WTC11 (cell line): ENCODE data around the gene CA10. TPM values are rescaled to one million over a fixed set of nuclear protein-coding genes. Genes with fewer than 3 reads are reported as not detected.

Source experiments
- ATAC-seq: fragments of 200-7000 bp; cut with Tn5 transposase; 2 replicates; pipeline ENCODE4 v1.10.0; 2021; ENCODE audit warnings: mild to moderate bottlenecking, moderate library complexity
- CTCF ChIA-PET: fragments of 300-600 bp; sonication (Branson Sonifier 250); formaldehyde crosslinking; loops from one replicate; lab custom pipeline; 2021; ENCODE audit warnings: antibody characterized with exemption; lab: Charles Lee
- POLR2A ChIA-PET: fragments of 350-600 bp; sonication (Branson Sonifier 250); formaldehyde crosslinking; loops from one replicate; lab custom pipeline; 2021; ENCODE audit warnings: antibody characterized with exemption; lab: Charles Lee
- DNase-seq: peaks from one replicate; pipeline ENCODE4 v3.0.0; 2021; ENCODE audit warnings: low spot score
- H3K27ac Mint-ChIP-seq: 2 replicates; pipeline ENCODE4 v1.8.0; 2021; ENCODE audit warnings: mixed read lengths
- H3K27me3 Mint-ChIP-seq: 2 replicates; pipeline ENCODE4 v1.8.0; 2021; ENCODE audit warnings: low read depth, mild to moderate bottlenecking, moderate library complexity, mixed read lengths
- H3K36me3 Mint-ChIP-seq: 2 replicates; pipeline ENCODE4 v1.8.0; 2021; ENCODE audit warnings: mixed read lengths
- H3K4me1 Mint-ChIP-seq: 2 replicates; pipeline ENCODE4 v1.8.0; 2022; ENCODE audit warnings: mixed read lengths
- H3K4me3 Mint-ChIP-seq: 2 replicates; pipeline ENCODE4 v1.8.0; 2021; ENCODE audit warnings: mild to moderate bottlenecking, moderate library complexity, mixed read lengths
- H3K9me3 Mint-ChIP-seq: 2 replicates; pipeline ENCODE4 v1.8.0; 2021; ENCODE audit warnings: mixed read lengths
- ATF2 ChIP-seq: sonication (generic); formaldehyde crosslinking; IDR thresholded peaks from 2 replicates; pipeline ENCODE4 v1.8.1; 2022; ENCODE audit warnings: low read depth, missing genetic modification reagents, borderline replicate concordance
- ATF6 ChIP-seq: sonication (generic); formaldehyde crosslinking; IDR thresholded peaks from 2 replicates; pipeline ENCODE4 v1.8.1; 2023; ENCODE audit warnings: mild to moderate bottlenecking, missing genetic modification reagents
- ELF4 ChIP-seq: sonication (generic); formaldehyde crosslinking; IDR thresholded peaks from 2 replicates; pipeline ENCODE4 v1.8.1; 2022; ENCODE audit warnings: low read depth, mild to moderate bottlenecking, moderate library complexity, missing genetic modification reagents
- ERG ChIP-seq: fragments of 250-450 bp; sonication (Bioruptor Pico); IDR thresholded peaks from 2 replicates; pipeline ENCODE4 v1.8.0; 2021; ENCODE audit warnings: mild to moderate bottlenecking
- HMGA2 ChIP-seq: fragments of 250-450 bp; sonication (Bioruptor Pico); IDR thresholded peaks from 2 replicates; pipeline ENCODE4 v1.4.0; 2021; ENCODE audit warnings: mild to moderate bottlenecking, moderate library complexity
- IRF2 ChIP-seq: sonication (generic); formaldehyde crosslinking; IDR thresholded peaks from 2 replicates; pipeline ENCODE4 v1.8.0; 2022; ENCODE audit warnings: low read depth, missing genetic modification reagents, borderline replicate concordance
- JAZF1 ChIP-seq: fragments of 250-450 bp; sonication (Bioruptor Pico); IDR thresholded peaks from 2 replicates; pipeline ENCODE4 v1.9.0; 2021; ENCODE audit warnings: moderate library complexity, mild to moderate bottlenecking, inconsistent platforms
- JUN ChIP-seq: sonication (generic); formaldehyde crosslinking; IDR thresholded peaks from 2 replicates; pipeline ENCODE4 v1.8.0; 2023; ENCODE audit warnings: mild to moderate bottlenecking, missing genetic modification reagents
- MAX ChIP-seq: sonication (generic); formaldehyde crosslinking; IDR thresholded peaks from 2 replicates; pipeline ENCODE4 v1.8.0; 2022; ENCODE audit warnings: mild to moderate bottlenecking, missing genetic modification reagents
- NFYB ChIP-seq: sonication (generic); formaldehyde crosslinking; conservative IDR thresholded peaks from 2 replicates; pipeline ENCODE4 v1.8.0; 2022; ENCODE audit warnings: low read depth, missing genetic modification reagents
- PRDM15 ChIP-seq: sonication (generic); formaldehyde crosslinking; IDR thresholded peaks from 2 replicates; pipeline ENCODE4 v1.8.0; 2022; ENCODE audit warnings: missing genetic modification reagents
- PRRX2 ChIP-seq: fragments of 250-450 bp; sonication (Bioruptor Pico); IDR thresholded peaks from 2 replicates; pipeline ENCODE4 v1.8.0; 2021; ENCODE audit warnings: mild to moderate bottlenecking
- RELA ChIP-seq: sonication (generic); formaldehyde crosslinking; IDR thresholded peaks from 2 replicates; pipeline ENCODE4 v1.8.1; 2022; ENCODE audit warnings: missing genetic modification reagents, mild to moderate bottlenecking, borderline replicate concordance
- SMAD4 ChIP-seq: sonication (generic); formaldehyde crosslinking; IDR thresholded peaks from 2 replicates; pipeline ENCODE4 v1.8.0; 2022; ENCODE audit warnings: mild to moderate bottlenecking, missing genetic modification reagents
- SP1 ChIP-seq: sonication (generic); formaldehyde crosslinking; conservative IDR thresholded peaks from 2 replicates; pipeline ENCODE4 v1.8.1; 2022; ENCODE audit warnings: missing genetic modification reagents
- ZNF138 ChIP-seq: sonication (generic); formaldehyde crosslinking; conservative IDR thresholded peaks from 2 replicates; pipeline ENCODE4 v1.8.1; 2022; ENCODE audit warnings: mild to moderate bottlenecking, moderate library complexity, missing genetic modification reagents
- ZNF219 ChIP-seq: sonication (generic); formaldehyde crosslinking; IDR thresholded peaks from 2 replicates; pipeline ENCODE4 v1.8.0; 2023; ENCODE audit warnings: missing genetic modification reagents, mild to moderate bottlenecking, borderline replicate concordance
- ZNF232 ChIP-seq: sonication (generic); formaldehyde crosslinking; IDR thresholded peaks from 2 replicates; pipeline ENCODE4 v1.8.0; 2022; ENCODE audit warnings: mild to moderate bottlenecking, missing genetic modification reagents
- ZNF423 ChIP-seq: fragments of 250-450 bp; sonication (Bioruptor Pico); IDR thresholded peaks from 2 replicates; pipeline ENCODE4 v2.1.2; 2022; ENCODE audit warnings: mild to moderate bottlenecking, moderate library complexity
- total RNA-seq: library from RNA; stranded (reverse); gene quantifications from 3 replicates; pipeline ENCODE4 v1.2.3, GENCODE V29; 2021
- TF ChIP-seq, protein P1 (sequence below): sonication (generic); formaldehyde crosslinking; IDR thresholded peaks from 2 replicates; pipeline ENCODE4 v1.8.1; 2022; ENCODE audit warnings: mild to moderate bottlenecking, missing genetic modification reagents, moderate library complexity, borderline replicate concordance
- TF ChIP-seq, protein P2 (sequence below): fragments of 250-450 bp; sonication (Bioruptor Pico); IDR thresholded peaks from 2 replicates; pipeline ENCODE4 v2.1.2; 2022; ENCODE audit warnings: mild to moderate bottlenecking, moderate library complexity

Gene CA10
- total RNA-seq, 1 experiment from 2014 or later: 0.90 TPM

DNA sequence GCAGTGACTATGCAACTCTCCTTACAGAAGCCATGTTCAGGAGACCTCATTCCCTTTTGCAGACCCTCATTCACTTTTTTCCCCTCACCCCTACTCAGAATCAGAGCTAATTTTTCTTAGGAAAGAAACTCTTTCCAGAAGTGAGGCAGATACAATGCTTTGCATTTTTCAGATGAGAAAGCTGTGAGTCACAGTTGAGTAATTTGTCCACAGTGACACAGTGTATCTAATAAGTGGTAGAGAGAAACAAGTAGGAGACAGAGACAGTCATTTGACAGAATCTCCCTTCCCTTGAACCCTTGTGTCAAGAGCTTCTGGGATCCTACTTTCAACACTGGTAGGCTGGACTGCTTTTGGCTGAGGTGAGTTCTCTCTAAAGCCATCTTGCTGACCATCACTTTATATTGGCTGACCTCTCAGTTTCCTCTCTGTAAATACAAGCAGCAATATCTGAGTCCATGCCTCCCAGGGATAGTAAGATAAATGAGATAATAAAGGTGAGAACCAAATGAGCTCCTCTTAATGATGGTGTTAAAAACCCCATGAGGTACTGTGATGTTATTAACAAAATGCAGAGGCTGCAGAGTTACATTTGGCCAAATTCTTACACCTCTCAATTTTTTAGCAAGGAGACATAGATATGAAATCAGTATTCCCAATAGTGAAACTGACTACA, 130.8 kb downstream of the CA10 start:
- ChIA-PET CTCF (no interaction called here), POLR2A (no interaction called here)
- H3K9me3 Mint-ChIP-seq: peaks cover 61% of the 10 kb centered on the region
- no peak for ATAC-seq
- TF ChIP-seq SMAD4 (CRISPR knock-in tag): no peak
- no peak for TF ChIP-seq ZNF219 (CRISPR knock-in tag)
- no peak for TF ChIP-seq ATF6 (CRISPR knock-in tag)
- no peak for TF ChIP-seq SP1
- TF ChIP-seq ZNF138: no peak
- no peak for TF ChIP-seq ERG (CRISPR knock-in tag)
- TF ChIP-seq MAX (CRISPR knock-in tag): no peak
- no peak for TF ChIP-seq PRDM15 (CRISPR knock-in tag)
- no peak for TF ChIP-seq JUN (CRISPR knock-in tag)
- TF ChIP-seq ZNF423 (CRISPR knock-in tag): no peak
- no peak for TF ChIP-seq RELA (CRISPR knock-in tag)
- no peak for TF ChIP-seq IRF2
- no peak for TF ChIP-seq HMGA2
- H3K4me1 Mint-ChIP-seq: no peaks in the 10 kb centered on the region
- peaks cover 3% of the 10 kb centered on the region; the same call in 1 of the 2 replicates for H3K27me3 Mint-ChIP-seq
- H3K4me3 Mint-ChIP-seq: no peak overlapping the region
- no peak for DNase-seq
- no peak overlapping the region for H3K27ac Mint-ChIP-seq
- peaks cover 37% of the 10 kb centered on the region for H3K36me3 Mint-ChIP-seq

GRCh38 chr17:52027081-52027480, 131.4 kb downstream of the CA10 start:
- TF ChIP-seq MAX (CRISPR knock-in tag) (no peak), NFYB (CRISPR knock-in tag) (no peak), PRRX2 (CRISPR knock-in tag) (no peak), JAZF1 (CRISPR knock-in tag) (no peak), ATF2 (CRISPR knock-in tag) (no peak), ELF4 (CRISPR knock-in tag) (no peak), ZNF232 (no peak)
- TF ChIP-seq, protein P1, sequence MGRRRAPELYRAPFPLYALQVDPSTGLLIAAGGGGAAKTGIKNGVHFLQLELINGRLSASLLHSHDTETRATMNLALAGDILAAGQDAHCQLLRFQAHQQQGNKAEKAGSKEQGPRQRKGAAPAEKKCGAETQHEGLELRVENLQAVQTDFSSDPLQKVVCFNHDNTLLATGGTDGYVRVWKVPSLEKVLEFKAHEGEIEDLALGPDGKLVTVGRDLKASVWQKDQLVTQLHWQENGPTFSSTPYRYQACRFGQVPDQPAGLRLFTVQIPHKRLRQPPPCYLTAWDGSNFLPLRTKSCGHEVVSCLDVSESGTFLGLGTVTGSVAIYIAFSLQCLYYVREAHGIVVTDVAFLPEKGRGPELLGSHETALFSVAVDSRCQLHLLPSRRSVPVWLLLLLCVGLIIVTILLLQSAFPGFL: no peak
- TF ChIP-seq, protein P2, sequence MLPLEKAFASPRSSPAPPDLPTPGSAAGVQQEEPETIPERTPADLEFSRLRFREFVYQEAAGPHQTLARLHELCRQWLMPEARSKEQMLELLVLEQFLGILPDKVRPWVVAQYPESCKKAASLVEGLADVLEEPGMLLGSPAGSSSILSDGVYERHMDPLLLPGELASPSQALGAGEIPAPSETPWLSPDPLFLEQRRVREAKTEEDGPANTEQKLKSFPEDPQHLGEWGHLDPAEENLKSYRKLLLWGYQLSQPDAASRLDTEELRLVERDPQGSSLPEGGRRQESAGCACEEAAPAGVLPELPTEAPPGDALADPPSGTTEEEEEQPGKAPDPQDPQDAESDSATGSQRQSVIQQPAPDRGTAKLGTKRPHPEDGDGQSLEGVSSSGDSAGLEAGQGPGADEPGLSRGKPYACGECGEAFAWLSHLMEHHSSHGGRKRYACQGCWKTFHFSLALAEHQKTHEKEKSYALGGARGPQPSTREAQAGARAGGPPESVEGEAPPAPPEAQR (CRISPR knock-in tag): no peak
- H3K4me3 Mint-ChIP-seq: no peak overlapping the region
- H3K27ac Mint-ChIP-seq: no peak overlapping the region
- ATAC-seq: peak; percentile 38
- no peaks in the 10 kb centered on the region for H3K4me1 Mint-ChIP-seq
- POLR2A ChIA-PET: no interaction called here
- peak; percentile 10 for DNase-seq
- H3K27me3 Mint-ChIP-seq: no peaks in the 10 kb centered on the region; the same call in 1 of the 2 replicates
- H3K36me3 Mint-ChIP-seq: peaks cover 38% of the 10 kb centered on the region
- CTCF ChIA-PET: no interaction called here
- peaks cover 63% of the 10 kb centered on the region for H3K9me3 Mint-ChIP-seq
